Dendritic cell treated with granulocyte-macrophage colony-stimulating factor and Interleukin-4, amounts not matched to agents 40 ng/mL and 50 ng/mL, for 4 days (primary cell): ENCODE results near the gene RNF14.

Experiments used
- H3K27ac Mint-ChIP-seq: one replicate; pipeline ENCODE4 v1.8.0; 2022; ENCODE audit warnings: mild to moderate bottlenecking, mixed read lengths
- H3K27me3 Mint-ChIP-seq: one replicate; pipeline ENCODE4 v1.8.0; 2022; ENCODE audit warnings: mild to moderate bottlenecking, mixed read lengths
- H3K36me3 Mint-ChIP-seq: one replicate; pipeline ENCODE4 v1.8.0; 2022; ENCODE audit warnings: low read depth, mixed read lengths
- H3K4me1 Mint-ChIP-seq: one replicate; pipeline ENCODE4 v1.8.0; 2022; ENCODE audit warnings: low read depth, mixed read lengths
- H3K4me3 Mint-ChIP-seq: one replicate; pipeline ENCODE4 v1.8.0; 2022; ENCODE audit warnings: mild to moderate bottlenecking, moderate library complexity, mixed read lengths
- H3K9me3 Mint-ChIP-seq: one replicate; pipeline ENCODE4 v1.8.0; 2022; ENCODE audit warnings: mixed read lengths
- intact Hi-C: fragments of 100-400 bp; cut with micrococcal nuclease; formaldehyde crosslinking; loops from one replicate; pipeline ENCODE4 v1.15.0; 2022

The RNF14 gene

DNA sequence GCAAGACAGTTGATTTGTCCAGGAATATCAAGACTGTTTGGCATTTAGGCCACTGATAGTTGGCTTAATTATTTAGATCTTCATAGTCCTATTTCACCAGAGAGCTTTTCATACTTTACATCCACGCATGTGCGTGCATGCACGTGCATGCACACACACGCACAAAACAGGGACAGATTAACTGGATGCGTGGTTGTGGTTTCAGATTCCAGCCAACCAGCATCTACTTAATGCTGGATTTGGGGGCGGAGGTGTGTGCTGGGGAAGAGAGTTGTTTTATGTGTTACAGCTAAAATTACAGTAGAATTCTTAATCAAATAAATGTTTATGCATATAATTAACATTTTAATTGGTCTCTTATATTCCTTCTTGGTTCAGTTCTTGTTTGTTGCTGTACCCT is 7.3 kb downstream of the RNF14 start:
- Mint-ChIP-seq H3K4me1 (peaks cover 24% of the 10 kb centered on the region), H3K27ac (no peak overlapping the region), H3K9me3 (no peaks in the 10 kb centered on the region), H3K27me3 (no peaks in the 10 kb centered on the region), H3K36me3 (peaks cover 93% of the 10 kb centered on the region), H3K4me3 (no peak overlapping the region)
- intact Hi-C loops: no loop called here

DNA sequence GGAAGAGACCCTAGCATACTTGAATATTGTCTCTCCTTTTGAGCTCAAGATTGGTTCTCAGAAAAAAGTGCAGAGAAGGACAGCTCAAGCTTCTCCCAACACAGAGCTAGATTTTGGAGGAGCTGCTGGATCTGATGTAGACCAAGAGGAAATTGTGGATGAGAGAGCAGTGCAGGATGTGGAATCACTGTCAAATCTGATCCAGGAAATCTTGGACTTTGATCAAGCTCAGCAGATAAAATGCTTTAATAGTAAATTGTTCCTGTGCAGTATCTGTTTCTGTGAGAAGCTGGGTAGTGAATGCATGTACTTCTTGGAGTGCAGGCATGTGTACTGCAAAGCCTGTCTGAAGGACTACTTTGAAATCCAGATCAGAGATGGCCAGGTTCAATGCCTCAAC is 9.5 kb downstream of the RNF14 start:
- intact Hi-C loops: no loop called here
- no peak overlapping the region for H3K27ac Mint-ChIP-seq
- H3K9me3 Mint-ChIP-seq: no peaks in the 10 kb centered on the region
- H3K4me1 Mint-ChIP-seq: peaks cover 19% of the 10 kb centered on the region
- peaks cover 93% of the 10 kb centered on the region for H3K36me3 Mint-ChIP-seq
- H3K4me3 Mint-ChIP-seq: no peak overlapping the region
- H3K27me3 Mint-ChIP-seq: no peaks in the 10 kb centered on the region

DNA sequence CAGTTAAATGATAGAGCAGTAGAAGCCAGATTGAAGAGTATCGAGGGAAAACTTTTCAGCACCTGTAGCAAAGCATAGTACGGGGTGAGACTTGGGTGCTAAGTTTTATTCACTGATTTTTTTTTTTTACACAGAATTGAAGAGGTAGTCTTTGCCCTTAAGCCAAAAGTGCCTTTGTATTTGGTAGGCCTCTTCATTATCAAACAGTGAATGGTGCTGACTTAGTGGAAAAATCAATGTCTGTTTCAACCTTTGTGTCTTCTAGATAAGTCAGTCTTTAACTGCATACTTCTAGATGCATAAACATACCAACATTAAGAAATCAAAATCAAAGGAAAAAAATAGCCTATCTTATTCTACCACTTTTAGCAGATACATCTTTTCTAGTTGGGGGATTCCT is 13.7 kb downstream of the RNF14 start:
- peaks cover 100% of the 10 kb centered on the region for H3K36me3 Mint-ChIP-seq
- no peak overlapping the region for H3K4me3 Mint-ChIP-seq
- intact Hi-C loops: loop anchor here (10.0 kb wide), 1 partner anchor 712 kb away; no protein-coding TSS in a partner anchor
- H3K27ac Mint-ChIP-seq: no peak overlapping the region
- no peaks in the 10 kb centered on the region for H3K4me1 Mint-ChIP-seq
- H3K27me3 Mint-ChIP-seq: no peaks in the 10 kb centered on the region
- no peaks in the 10 kb centered on the region for H3K9me3 Mint-ChIP-seq

DNA sequence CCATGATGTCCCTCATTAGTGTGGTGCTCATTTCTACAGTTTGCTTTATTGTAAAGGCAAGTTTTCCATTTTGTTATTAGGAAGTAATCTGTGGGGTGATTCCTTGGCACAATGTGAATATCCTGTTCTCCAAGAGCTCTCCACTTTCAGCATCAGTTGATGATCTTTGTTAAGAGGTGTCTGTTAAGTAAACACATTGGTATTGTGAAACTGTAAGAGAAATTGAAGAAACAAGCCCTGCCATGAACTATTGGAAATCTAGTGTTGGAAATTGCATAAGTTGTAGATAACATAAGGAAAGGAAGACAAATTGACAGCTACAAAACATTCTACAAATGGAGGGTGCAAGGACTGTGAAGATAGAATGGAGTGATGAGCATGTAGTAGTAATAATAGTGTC is 17.2 kb downstream of the RNF14 start:
- intact Hi-C loops: loop anchor here (10.0 kb wide), 1 partner anchor 709 kb away; no protein-coding TSS in a partner anchor
- Mint-ChIP-seq H3K36me3 (peaks cover 98% of the 10 kb centered on the region), H3K9me3 (no peaks in the 10 kb centered on the region), H3K27me3 (no peaks in the 10 kb centered on the region), H3K4me3 (no peak overlapping the region), H3K27ac (no peak overlapping the region), H3K4me1 (no peaks in the 10 kb centered on the region)

GRCh38 chr5:141989720-141990119 is 20.8 kb downstream of the RNF14 start:
- no peaks in the 10 kb centered on the region for H3K27me3 Mint-ChIP-seq
- no peak overlapping the region for H3K4me3 Mint-ChIP-seq
- H3K27ac Mint-ChIP-seq: no peak overlapping the region
- no peaks in the 10 kb centered on the region for H3K4me1 Mint-ChIP-seq
- H3K9me3 Mint-ChIP-seq: no peaks in the 10 kb centered on the region
- intact Hi-C loops: loop anchor here (10.0 kb wide), 1 partner anchor 705 kb away; no protein-coding TSS in a partner anchor
- H3K36me3 Mint-ChIP-seq: peaks cover 91% of the 10 kb centered on the region

DNA sequence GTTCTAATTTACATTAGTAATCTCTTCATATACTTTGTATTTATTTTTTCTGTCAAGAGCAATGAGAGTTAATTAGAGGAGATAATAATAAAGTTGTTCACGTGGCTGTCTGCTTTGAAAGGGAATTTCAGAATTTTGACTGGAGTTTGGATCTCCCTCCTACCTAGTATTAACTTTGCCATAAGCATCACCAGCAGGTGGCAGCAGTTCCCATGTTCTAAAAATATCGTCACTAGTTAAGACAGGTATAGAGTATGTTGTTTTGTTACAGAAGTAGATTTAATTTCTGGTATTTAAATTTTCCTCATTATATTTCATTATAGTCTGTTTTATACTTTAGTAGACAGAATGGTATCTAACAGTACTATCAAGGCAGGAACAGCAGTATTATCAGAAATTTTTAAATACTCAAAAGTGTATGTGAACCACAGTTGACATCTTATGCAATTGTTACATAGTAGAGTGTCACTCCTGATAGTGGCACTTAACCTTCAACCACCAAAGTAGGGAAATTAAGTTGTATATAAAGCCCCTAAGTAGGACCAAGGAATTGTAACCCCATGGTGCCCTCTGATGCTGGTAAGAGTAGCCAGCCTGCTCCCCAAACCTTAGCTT is 23.6 kb downstream of the RNF14 start:
- Mint-ChIP-seq H3K36me3 (peaks cover 85% of the 10 kb centered on the region), H3K4me1 (peaks cover 10% of the 10 kb centered on the region), H3K9me3 (no peaks in the 10 kb centered on the region), H3K4me3 (no peak overlapping the region), H3K27ac (no peak overlapping the region), H3K27me3 (no peaks in the 10 kb centered on the region)
- intact Hi-C loops: loop anchor here (1.0 kb wide), 1 partner anchor 153 kb away; no protein-coding TSS in a partner anchor

GRCh38 chr5:141994511-141995136 is 25.7 kb downstream of the RNF14 start:
- intact Hi-C loops: no loop called here
- Mint-ChIP-seq H3K27me3 (no peaks in the 10 kb centered on the region), H3K36me3 (peaks cover 85% of the 10 kb centered on the region), H3K4me3 (no peak overlapping the region), H3K27ac (no peak overlapping the region), H3K9me3 (no peaks in the 10 kb centered on the region), H3K4me1 (peaks cover 10% of the 10 kb centered on the region)

DNA sequence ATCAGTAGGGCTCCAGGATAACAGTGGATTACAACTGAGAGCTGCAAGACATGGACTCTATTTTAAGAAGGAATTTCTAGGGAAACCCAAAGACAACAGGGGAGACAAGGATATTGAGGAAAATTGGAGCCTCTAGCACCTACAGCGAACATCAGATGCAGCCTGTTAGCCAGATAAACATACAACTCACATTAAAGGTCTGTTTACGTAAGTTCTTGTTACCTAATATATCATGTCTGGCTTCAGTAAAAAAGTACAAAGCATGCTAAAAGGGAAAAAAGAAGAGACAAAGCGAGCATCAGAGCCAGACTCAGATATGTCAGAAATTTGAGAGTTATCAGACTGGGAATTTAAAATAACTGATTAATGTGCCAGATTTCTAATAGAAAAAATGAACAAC is 26.8 kb downstream of the RNF14 start:
- Mint-ChIP-seq H3K27me3 (no peaks in the 10 kb centered on the region), H3K4me3 (no peak overlapping the region), H3K27ac (no peak overlapping the region), H3K36me3 (peaks cover 85% of the 10 kb centered on the region), H3K9me3 (no peaks in the 10 kb centered on the region), H3K4me1 (peaks cover 10% of the 10 kb centered on the region)
- intact Hi-C loops: no loop called here

DNA sequence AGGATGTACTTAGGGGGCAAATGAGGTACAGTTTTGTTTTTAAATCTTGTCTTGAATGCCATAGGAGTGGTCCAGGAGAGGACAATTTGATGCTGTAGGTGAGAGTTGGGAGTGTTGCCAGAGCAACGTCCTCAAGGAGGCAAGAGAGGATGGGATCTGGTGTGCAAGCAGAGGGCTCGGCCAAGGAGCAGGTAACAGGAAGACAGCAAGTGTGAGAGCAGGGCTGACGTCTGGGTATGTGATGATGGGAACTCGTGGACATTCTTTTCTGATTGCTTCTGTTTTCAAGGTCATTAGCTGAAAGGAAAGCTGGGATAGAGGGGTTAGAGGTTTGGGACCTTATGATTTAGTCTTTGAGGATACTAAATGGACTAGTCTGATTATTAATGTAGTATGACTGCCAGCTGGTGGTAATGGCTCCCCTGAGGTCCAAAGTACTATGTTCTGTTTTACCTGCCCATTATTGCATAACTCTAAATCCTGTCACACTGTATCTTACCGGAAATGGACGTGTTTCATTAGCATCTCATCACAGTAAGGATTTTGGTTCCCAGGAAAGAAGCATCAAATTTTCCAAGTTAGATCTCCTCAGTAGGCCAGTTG is 28.6 kb downstream of the RNF14 start:
- Mint-ChIP-seq H3K4me3 (no peak overlapping the region), H3K4me1 (peaks cover 10% of the 10 kb centered on the region), H3K9me3 (no peaks in the 10 kb centered on the region), H3K27ac (no peak overlapping the region), H3K27me3 (no peaks in the 10 kb centered on the region), H3K36me3 (peaks cover 92% of the 10 kb centered on the region)
- intact Hi-C loops: no loop called here

DNA sequence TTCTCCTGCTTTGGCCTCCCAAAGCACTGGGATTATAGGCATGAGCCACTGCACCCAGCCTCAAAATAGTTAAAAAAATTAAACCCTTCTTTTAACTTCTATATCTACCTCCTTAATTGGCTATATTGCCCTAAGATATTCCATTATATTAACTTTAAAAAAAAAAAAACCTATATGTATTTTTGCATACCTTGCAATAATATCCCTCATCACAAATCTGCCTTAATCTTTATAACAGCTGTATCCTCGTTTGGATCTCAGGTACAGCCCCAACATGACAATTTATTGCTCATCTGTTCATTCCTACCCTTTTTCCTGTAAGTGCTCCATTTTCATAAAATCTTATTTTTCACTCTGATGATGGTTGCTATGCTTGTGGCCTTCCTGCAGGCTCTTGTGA is 31.3 kb downstream of the RNF14 start:
- peaks cover 19% of the 10 kb centered on the region for H3K4me1 Mint-ChIP-seq
- no peaks in the 10 kb centered on the region for H3K27me3 Mint-ChIP-seq
- intact Hi-C loops: no loop called here
- H3K9me3 Mint-ChIP-seq: no peaks in the 10 kb centered on the region
- H3K4me3 Mint-ChIP-seq: no peak overlapping the region
- peaks cover 95% of the 10 kb centered on the region for H3K36me3 Mint-ChIP-seq
- H3K27ac Mint-ChIP-seq: no peak overlapping the region

- H3K27me3 Mint-ChIP-seq: no peaks in the 10 kb centered on the region
- peaks cover 21% of the 10 kb centered on the region for H3K4me1 Mint-ChIP-seq
- intact Hi-C loops: no loop called here
- peaks cover 97% of the 10 kb centered on the region for H3K36me3 Mint-ChIP-seq
- H3K27ac Mint-ChIP-seq: no peak overlapping the region
- no peaks in the 10 kb centered on the region for H3K9me3 Mint-ChIP-seq
- H3K4me3 Mint-ChIP-seq: no peak overlapping the region
Observed at GRCh38 chr5:142000704-142001484, 32.0 kb downstream of the RNF14 start.

DNA sequence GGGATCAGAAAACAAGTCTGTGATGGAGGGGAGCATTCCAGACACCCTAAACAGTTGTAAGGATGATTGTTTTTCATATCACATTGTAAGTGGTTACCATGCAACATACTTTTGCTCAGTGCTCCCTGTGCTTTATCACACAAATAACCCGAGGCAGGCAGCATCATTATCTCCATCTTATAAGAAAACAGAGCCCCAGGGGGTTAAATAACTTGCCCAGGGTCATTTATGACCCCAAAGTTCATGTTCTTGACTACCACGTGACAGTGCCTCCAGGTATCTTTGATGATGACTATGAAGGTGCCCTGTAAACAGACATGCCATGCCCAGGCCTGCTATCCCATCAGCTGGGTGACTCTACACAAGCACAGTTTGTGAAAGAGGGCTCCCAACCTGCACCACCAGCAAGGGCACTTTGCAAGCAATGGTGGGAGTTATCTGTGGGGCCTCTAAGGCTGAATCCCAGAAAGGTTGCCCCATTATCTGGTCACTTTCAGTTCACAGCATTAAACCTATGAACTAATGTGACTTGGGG is 34.4 kb downstream of the RNF14 start:
- peaks cover 36% of the 10 kb centered on the region for H3K4me1 Mint-ChIP-seq
- peaks cover 100% of the 10 kb centered on the region for H3K36me3 Mint-ChIP-seq
- no peaks in the 10 kb centered on the region for H3K27me3 Mint-ChIP-seq
- no peak overlapping the region for H3K4me3 Mint-ChIP-seq
- intact Hi-C loops: no loop called here
- no peaks in the 10 kb centered on the region for H3K9me3 Mint-ChIP-seq
- H3K27ac Mint-ChIP-seq: no peak overlapping the region

GRCh38 chr5:142006363-142007236 is 37.7 kb downstream of the RNF14 start:
- intact Hi-C loops: no loop called here
- no peaks in the 10 kb centered on the region for H3K27me3 Mint-ChIP-seq
- H3K36me3 Mint-ChIP-seq: peaks cover 99% of the 10 kb centered on the region
- H3K27ac Mint-ChIP-seq: peak overlapping the region; percentile 48
- no peak overlapping the region for H3K4me3 Mint-ChIP-seq
- H3K4me1 Mint-ChIP-seq: peaks cover 48% of the 10 kb centered on the region
- H3K9me3 Mint-ChIP-seq: no peaks in the 10 kb centered on the region
